ENCODE results near the gene UGGT1. TPM values are rescaled to one million over a fixed set of nuclear protein-coding genes. Genes with fewer than 3 reads are reported as not detected.

The UGGT1 gene
- polyA plus RNA-seq, 1 of the 3 experiments (the other 2 are of a cell fraction): 20.0 TPM

DNA sequence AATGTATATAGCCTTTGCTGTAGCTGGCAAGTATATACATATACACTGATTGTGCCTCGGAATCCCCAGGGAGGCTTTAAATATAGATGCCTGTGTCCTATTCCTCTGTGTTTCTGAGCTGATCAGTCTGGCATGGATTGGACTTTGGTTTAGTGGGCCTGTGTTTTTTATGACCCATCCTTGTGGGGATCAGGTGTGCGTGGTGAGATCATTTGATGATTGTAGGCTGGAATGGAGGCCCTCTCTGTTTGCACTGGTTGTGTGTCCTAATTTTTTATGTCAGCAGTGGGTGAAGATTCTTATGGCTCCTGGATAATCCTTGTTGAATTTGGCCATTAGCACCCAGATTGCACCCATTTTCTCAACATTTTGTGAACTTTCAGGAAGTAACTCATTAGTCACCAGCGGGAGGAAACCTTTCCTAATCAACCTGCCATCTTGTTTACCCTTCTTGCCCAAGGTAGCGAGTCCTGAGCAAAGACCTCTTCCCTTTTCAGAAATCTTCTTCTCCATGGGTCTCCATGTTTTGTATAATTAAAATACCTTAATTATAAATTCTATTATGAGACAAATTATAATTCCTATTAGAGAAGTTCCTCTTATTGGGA lies 75.8 kb downstream of the UGGT1 start:
- no peaks in the 10 kb centered on the region; a peak in 1 of 4 replicates for H3K4me1 ChIP-seq (ENCODE audit: control insufficient read depth in 1 of 2, insufficient read depth in 2 of 2, low read depth in 1 of 2, low read length in 1 of 2)
- H4K20me1 ChIP-seq (ENCODE audit: insufficient read depth): no peaks in the 10 kb centered on the region
- no peak overlapping the region for H3K4me3 ChIP-seq (ENCODE audit: low read depth in 2 of 2, low read length in 1 of 2)
- H3K9me3 ChIP-seq: no peaks in the 10 kb centered on the region
- H3K9ac ChIP-seq: no peak overlapping the region
- H3K9me2 ChIP-seq: no peaks in the 10 kb centered on the region
- TF ChIP-seq EP300 (IDR thresholded peaks at IDR 0.05; ENCODE audit: borderline replicate concordance in 1 of 2, low read depth in 1 of 2, low read length in 1 of 2) (no peak), CHD2 (IDR thresholded peaks at IDR 0.05; ENCODE audit: low read length, partially characterized antibody) (no peak), EZH2phosphoT487 (IDR thresholded peaks at IDR 0.05; ENCODE audit: borderline replicate concordance, low read depth) (no peak), RFX5 (IDR thresholded peaks at IDR 0.05; ENCODE audit: low read length) (no peak), GABPA (IDR thresholded peaks at IDR 0.05; ENCODE audit: low read depth) (no peak), MXI1 (IDR thresholded peaks at IDR 0.05; ENCODE audit: low read depth, low read length) (no peak)
- TF ChIP-seq, protein P1, sequence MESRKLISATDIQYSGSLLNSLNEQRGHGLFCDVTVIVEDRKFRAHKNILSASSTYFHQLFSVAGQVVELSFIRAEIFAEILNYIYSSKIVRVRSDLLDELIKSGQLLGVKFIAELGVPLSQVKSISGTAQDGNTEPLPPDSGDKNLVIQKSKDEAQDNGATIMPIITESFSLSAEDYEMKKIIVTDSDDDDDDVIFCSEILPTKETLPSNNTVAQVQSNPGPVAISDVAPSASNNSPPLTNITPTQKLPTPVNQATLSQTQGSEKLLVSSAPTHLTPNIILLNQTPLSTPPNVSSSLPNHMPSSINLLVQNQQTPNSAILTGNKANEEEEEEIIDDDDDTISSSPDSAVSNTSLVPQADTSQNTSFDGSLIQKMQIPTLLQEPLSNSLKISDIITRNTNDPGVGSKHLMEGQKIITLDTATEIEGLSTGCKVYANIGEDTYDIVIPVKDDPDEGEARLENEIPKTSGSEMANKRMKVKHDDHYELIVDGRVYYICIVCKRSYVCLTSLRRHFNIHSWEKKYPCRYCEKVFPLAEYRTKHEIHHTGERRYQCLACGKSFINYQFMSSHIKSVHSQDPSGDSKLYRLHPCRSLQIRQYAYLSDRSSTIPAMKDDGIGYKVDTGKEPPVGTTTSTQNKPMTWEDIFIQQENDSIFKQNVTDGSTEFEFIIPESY (IDR thresholded peaks at IDR 0.05; ENCODE audit: borderline replicate concordance, low read depth): no peak
- POLR2A ChIA-PET: no interaction called here
- H3F3A ChIP-seq (replicated peaks; ENCODE audit: insufficient read depth): no peaks in the 10 kb centered on the region
- 96% methylated on average over 4 of the region's 4 CpGs for WGBS (ENCODE audit: low lambda C conversion rate)
- H3K27ac ChIP-seq (ENCODE audit: low read depth in 2 of 2, low read length in 1 of 2): no peak overlapping the region
- H3K4me2 ChIP-seq: no peak overlapping the region
- DNase-seq: no peak
- H3K36me3 ChIP-seq (replicated peaks in 1 of 2; ENCODE audit: control insufficient read depth in 1 of 2, insufficient read depth in 2 of 2, low read length in 1 of 2): peaks cover 63 to 65% of the 10 kb centered on the region in 2 experiments
- H3K79me2 ChIP-seq (ENCODE audit: insufficient read depth): no peaks in the 10 kb centered on the region; the same call in none of the 2 replicates
- H3K27me3 ChIP-seq (ENCODE audit: insufficient read depth): no peaks in the 10 kb centered on the region
- CTCF ChIA-PET: no interaction called here
- H2AFZ ChIP-seq (ENCODE audit: low read depth): no peak overlapping the region

DNA sequence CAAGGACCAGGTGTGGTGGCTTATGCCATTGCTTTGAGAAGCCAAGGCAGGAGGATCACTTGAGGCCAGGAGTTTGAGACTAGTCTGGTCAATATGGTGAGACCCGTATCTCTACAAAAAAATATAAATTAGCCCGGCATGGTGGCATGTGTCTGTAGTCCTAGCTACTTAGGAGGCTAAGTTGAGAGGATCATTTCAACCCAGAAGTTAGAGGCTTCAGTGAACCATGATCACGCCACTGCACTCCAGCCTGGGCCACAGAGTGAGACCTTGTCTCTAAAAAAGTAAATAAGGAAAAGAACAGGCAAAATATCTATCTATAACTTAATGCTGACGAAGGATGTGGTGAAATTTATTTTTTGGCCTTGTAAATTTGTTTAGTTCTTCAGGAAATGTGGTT lies 78.1 kb downstream of the UGGT1 start:
- WGBS (ENCODE audit: low lambda C conversion rate): 93% methylated on average over 4 of the region's 4 CpGs
- TF ChIP-seq CHD2 (IDR thresholded peaks at IDR 0.05; ENCODE audit: low read length, partially characterized antibody) (no peak), FOXJ3 (CRISPR knock-in tag; IDR thresholded peaks at IDR 0.05) (no peak), TCF12 (IDR thresholded peaks at IDR 0.05) (no peak), MEF2A (IDR thresholded peaks at IDR 0.05; ENCODE audit: borderline replicate concordance, low read depth) (no peak), RXRA (IDR thresholded peaks at IDR 0.05; ENCODE audit: borderline replicate concordance, low read depth) (no peak), USF1 (IDR thresholded peaks at IDR 0.05; ENCODE audit: borderline replicate concordance, low read depth) (no peak), RCOR1 (IDR thresholded peaks at IDR 0.05; ENCODE audit: low read length) (no peak), TEAD4 (IDR thresholded peaks at IDR 0.05; ENCODE audit: borderline replicate concordance, insufficient read depth) (no peak), RAD21 (IDR thresholded peaks at IDR 0.05; ENCODE audit: low read length) (no peak), YY1 (IDR thresholded peaks at IDR 0.05; ENCODE audit: low read depth) (no peak), EZH2phosphoT487 (IDR thresholded peaks at IDR 0.05; ENCODE audit: borderline replicate concordance, low read depth) (no peak), FOSL2 (IDR thresholded peaks at IDR 0.05; ENCODE audit: borderline replicate concordance, low read depth) (no peak), JUND (IDR thresholded peaks at IDR 0.05) (no peak), NRF1 (IDR thresholded peaks at IDR 0.05; ENCODE audit: low read depth, low read length) (no peak), SMC3 (IDR thresholded peaks at IDR 0.05; ENCODE audit: low read depth, low read length) (no peak), PBX3 (IDR thresholded peaks at IDR 0.05) (no peak)
- TF ChIP-seq, protein P2, sequence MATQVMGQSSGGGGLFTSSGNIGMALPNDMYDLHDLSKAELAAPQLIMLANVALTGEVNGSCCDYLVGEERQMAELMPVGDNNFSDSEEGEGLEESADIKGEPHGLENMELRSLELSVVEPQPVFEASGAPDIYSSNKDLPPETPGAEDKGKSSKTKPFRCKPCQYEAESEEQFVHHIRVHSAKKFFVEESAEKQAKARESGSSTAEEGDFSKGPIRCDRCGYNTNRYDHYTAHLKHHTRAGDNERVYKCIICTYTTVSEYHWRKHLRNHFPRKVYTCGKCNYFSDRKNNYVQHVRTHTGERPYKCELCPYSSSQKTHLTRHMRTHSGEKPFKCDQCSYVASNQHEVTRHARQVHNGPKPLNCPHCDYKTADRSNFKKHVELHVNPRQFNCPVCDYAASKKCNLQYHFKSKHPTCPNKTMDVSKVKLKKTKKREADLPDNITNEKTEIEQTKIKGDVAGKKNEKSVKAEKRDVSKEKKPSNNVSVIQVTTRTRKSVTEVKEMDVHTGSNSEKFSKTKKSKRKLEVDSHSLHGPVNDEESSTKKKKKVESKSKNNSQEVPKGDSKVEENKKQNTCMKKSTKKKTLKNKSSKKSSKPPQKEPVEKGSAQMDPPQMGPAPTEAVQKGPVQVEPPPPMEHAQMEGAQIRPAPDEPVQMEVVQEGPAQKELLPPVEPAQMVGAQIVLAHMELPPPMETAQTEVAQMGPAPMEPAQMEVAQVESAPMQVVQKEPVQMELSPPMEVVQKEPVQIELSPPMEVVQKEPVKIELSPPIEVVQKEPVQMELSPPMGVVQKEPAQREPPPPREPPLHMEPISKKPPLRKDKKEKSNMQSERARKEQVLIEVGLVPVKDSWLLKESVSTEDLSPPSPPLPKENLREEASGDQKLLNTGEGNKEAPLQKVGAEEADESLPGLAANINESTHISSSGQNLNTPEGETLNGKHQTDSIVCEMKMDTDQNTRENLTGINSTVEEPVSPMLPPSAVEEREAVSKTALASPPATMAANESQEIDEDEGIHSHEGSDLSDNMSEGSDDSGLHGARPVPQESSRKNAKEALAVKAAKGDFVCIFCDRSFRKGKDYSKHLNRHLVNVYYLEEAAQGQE (IDR thresholded peaks at IDR 0.05; ENCODE audit: low read depth, low read length): no peak

More for the DNA sequence above, 78.1 kb downstream of the UGGT1 start:
- Histone ChIP-seq H3K79me2 (ENCODE audit: insufficient read depth) (no peaks in the 10 kb centered on the region; the same call in 1 of the 2 replicates), H3K27me3 (ENCODE audit: insufficient read depth) (no peaks in the 10 kb centered on the region), H3K36me3 (replicated peaks in 1 of 2; ENCODE audit: control insufficient read depth in 1 of 2, insufficient read depth in 2 of 2, low read length in 1 of 2) (peaks cover 77 to 82% of the 10 kb centered on the region in 2 experiments), H3F3A (replicated peaks; ENCODE audit: insufficient read depth) (no peaks in the 10 kb centered on the region), H3K4me2 (no peak overlapping the region), H3K9me2 (no peaks in the 10 kb centered on the region), H4K20me1 (ENCODE audit: insufficient read depth) (no peaks in the 10 kb centered on the region), H3K4me3 (ENCODE audit: low read depth in 2 of 2, low read length in 1 of 2) (no peak overlapping the region), H3K9me3 (no peaks in the 10 kb centered on the region), H3K27ac (ENCODE audit: low read depth in 2 of 2, low read length in 1 of 2) (no peak overlapping the region), H3K9ac (no peak overlapping the region), H2AFZ (ENCODE audit: low read depth) (no peak overlapping the region), H3K4me1 (ENCODE audit: control insufficient read depth in 1 of 2, insufficient read depth in 2 of 2, low read depth in 1 of 2, low read length in 1 of 2) (no peaks in the 10 kb centered on the region)
- ChIA-PET POLR2A (no interaction called here), CTCF (interaction anchor here (1.9 to 2.6 kb wide), 2 partner anchors 10 to 106 kb away, joined by 6 to 11 read pairs; no protein-coding TSS in a partner anchor)
- DNase-seq: no peak
